ENCODE measurements around the gene MED12L.

DNA sequence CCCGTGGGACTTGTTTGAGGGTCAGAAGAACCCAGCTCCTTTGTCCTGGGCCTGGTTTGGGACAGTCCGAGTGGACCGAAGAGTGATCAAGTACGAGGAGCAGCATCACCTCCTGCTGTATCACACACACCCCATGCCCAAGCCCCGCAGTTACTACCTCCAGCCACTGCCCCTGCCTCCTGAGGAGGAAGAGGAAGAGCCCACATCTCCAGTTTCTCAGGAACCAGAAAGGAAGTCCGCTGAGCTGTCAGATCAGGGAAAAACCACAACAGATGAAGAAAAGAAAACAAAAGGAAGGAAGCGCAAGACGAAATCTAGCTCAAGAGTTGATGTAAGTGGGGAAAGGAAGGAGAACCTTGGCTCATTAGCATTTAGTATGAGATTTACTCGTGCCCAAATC is 302.4 kb downstream of the MED12L start:
- TF ChIP-seq, protein P1, sequence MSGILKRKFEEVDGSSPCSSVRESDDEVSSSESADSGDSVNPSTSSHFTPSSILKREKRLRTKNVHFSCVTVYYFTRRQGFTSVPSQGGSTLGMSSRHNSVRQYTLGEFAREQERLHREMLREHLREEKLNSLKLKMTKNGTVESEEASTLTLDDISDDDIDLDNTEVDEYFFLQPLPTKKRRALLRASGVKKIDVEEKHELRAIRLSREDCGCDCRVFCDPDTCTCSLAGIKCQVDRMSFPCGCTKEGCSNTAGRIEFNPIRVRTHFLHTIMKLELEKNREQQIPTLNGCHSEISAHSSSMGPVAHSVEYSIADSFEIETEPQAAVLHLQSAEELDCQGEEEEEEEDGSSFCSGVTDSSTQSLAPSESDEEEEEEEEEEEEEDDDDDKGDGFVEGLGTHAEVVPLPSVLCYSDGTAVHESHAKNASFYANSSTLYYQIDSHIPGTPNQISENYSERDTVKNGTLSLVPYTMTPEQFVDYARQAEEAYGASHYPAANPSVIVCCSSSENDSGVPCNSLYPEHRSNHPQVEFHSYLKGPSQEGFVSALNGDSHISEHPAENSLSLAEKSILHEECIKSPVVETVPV (CRISPR knock-in tag; IDR thresholded peaks at IDR 0.05): no peak
- TF ChIP-seq ZFP30 (CRISPR knock-in tag; IDR thresholded peaks at IDR 0.05) (no peak), TOX (CRISPR knock-in tag; IDR thresholded peaks at IDR 0.05; ENCODE audit: borderline replicate concordance) (no peak), RARB (CRISPR knock-in tag; IDR thresholded peaks at IDR 0.05) (no peak), ARNTL (CRISPR knock-in tag; IDR thresholded peaks at IDR 0.05; ENCODE audit: borderline replicate concordance, low read depth) (no peak)
